ENCODE measurements around the gene TOM1L2. TPM values are rescaled to one million over a fixed set of nuclear protein-coding genes. Genes with fewer than 3 reads are reported as not detected.

Gene TOM1L2
- total and polyA plus RNA-seq, 2 of the 4 experiments (the other 2 are of a cell fraction): 34.4 to 51.7 TPM

DNA sequence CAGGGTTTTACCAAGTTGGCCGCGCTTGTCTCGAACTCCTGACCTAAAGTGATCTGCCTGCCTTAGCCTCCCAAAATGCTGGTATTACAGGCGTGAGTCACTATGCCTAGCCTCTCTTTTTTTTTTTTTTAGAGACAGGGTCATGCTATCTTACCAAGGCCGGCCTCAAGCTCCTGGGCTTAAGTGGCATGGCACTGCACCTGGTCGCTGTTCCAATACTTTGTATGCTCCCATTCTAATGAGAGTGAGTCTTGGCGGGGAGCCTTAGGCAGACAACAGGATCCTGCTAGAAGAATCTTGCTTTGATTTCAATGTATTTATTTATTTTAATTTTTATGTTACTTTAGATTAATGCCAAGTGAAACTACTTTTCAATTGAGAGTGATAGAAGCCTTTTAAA, 21.9 kb downstream of the TOM1L2 start:
- Histone ChIP-seq H2AFZ (replicated peaks; ENCODE audit: low read length, poor library complexity) (no peak overlapping the region), H3K36me3 (ENCODE audit: control insufficient read depth, insufficient read depth, low read length) (no peaks in the 10 kb centered on the region), H3K4me3 (ENCODE audit: insufficient read depth, low read depth, low read length) (no peak overlapping the region), H3K4ac (ENCODE audit: low read depth, low read length) (no peak overlapping the region), H4K91ac (ENCODE audit: insufficient read depth, low read depth, low read length) (no peak overlapping the region), H3K9ac (ENCODE audit: low read depth, low read length) (no peak overlapping the region), H3K18ac (ENCODE audit: low read depth, low read length) (no peak overlapping the region), H3K79me1 (ENCODE audit: low read depth in 1 of 2, low read length in 2 of 2) (peaks cover 51 to 83% of the 10 kb centered on the region in 2 experiments), H3K23ac (ENCODE audit: low read depth, low read length) (no peak overlapping the region), H3K27ac (ENCODE audit: insufficient read depth, low read length) (no peak overlapping the region), H2AK9ac (replicated peaks; ENCODE audit: low read depth, low read length, poor library complexity) (no peak overlapping the region), H2BK5ac (ENCODE audit: low read depth, low read length, poor library complexity, severe bottlenecking) (no peak overlapping the region), H2AK5ac (ENCODE audit: low read depth, low read length) (no peak overlapping the region), H3K4me1 (ENCODE audit: control insufficient read depth, insufficient read depth, low read length) (peaks cover 16% of the 10 kb centered on the region), H4K5ac (ENCODE audit: low read depth, low read length) (no peak overlapping the region), H3K9me1 (ENCODE audit: insufficient read depth, low read length) (peaks cover 48% of the 10 kb centered on the region), H3K4me2 (ENCODE audit: low read depth, low read length) (no peak overlapping the region), H3K14ac (replicated peaks; ENCODE audit: low read depth, low read length) (no peak overlapping the region), H3K9me3 (ENCODE audit: control insufficient read depth, insufficient read depth, low read length) (no peaks in the 10 kb centered on the region), H3K56ac (ENCODE audit: extremely low read depth, insufficient read depth, low read length) (no peak overlapping the region), H2BK15ac (ENCODE audit: low read depth, low read length) (no peak overlapping the region), H4K20me1 (ENCODE audit: insufficient read depth, low read length) (peaks cover 9% of the 10 kb centered on the region; the same call in 1 of the 2 replicates), H2BK20ac (ENCODE audit: low read depth, low read length) (no peak overlapping the region), H2BK120ac (ENCODE audit: low read depth, low read length) (no peak overlapping the region), H3K27me3 (ENCODE audit: control insufficient read depth, insufficient read depth, low read length) (no peaks in the 10 kb centered on the region), H4K8ac (ENCODE audit: low read depth in 2 of 2, low read length in 2 of 2) (no peak overlapping the region)
- no peak for ATAC-seq (ENCODE audit: low read depth)
- TF ChIP-seq MAZ (IDR thresholded peaks at IDR 0.05; ENCODE audit: borderline replicate concordance, low read depth, low read length) (no peak), SMC3 (IDR thresholded peaks at IDR 0.05; ENCODE audit: low read depth, low read length) (no peak), MXI1 (IDR thresholded peaks at IDR 0.05; ENCODE audit: borderline replicate concordance, low read depth, low read length) (no peak), RCOR1 (IDR thresholded peaks at IDR 0.05; ENCODE audit: insufficient replicate concordance, low read length) (no peak)
- no peak for DNase-seq
- in situ Hi-C loops (cut with MboI; ENCODE audit: low sequenced_read_pairs): no loop called here
- intact Hi-C loops (cut with micrococcal nuclease): no loop called here
- POLR2A ChIA-PET (ENCODE audit: unreplicated experiment): no interaction called here
- 91% methylated on average over 5 of the region's 7 CpGs; no CpG with 5 or more reads in 1 of the 2 experiments for WGBS, 2 experiments (ENCODE audit: extremely low coverage in 2 of 2, insufficient read length in 1 of 2)
- CTCF ChIA-PET: no interaction called here
- BruUV-seq (replicated peaks): no TSS peak
- dilution Hi-C loops (cut with HindIII; ENCODE audit: low sequenced_read_pairs, unreplicated experiment): no loop called here

All from IMR-90 (cell line).